COR-L47 (cell line): Measurements from ENCODE around the gene ARHGAP29.
"Not testable (repeated sequence)": the region's sequence is repeated elsewhere in the genome, so short reads cannot be mapped to it uniquely, and the experiment has no call there.

Experiments used
- DNase-seq: peaks from one replicate; lab custom pipeline; 2025; lab: John Stamatoyannopoulos, UW

The ARHGAP29 gene

DNA sequence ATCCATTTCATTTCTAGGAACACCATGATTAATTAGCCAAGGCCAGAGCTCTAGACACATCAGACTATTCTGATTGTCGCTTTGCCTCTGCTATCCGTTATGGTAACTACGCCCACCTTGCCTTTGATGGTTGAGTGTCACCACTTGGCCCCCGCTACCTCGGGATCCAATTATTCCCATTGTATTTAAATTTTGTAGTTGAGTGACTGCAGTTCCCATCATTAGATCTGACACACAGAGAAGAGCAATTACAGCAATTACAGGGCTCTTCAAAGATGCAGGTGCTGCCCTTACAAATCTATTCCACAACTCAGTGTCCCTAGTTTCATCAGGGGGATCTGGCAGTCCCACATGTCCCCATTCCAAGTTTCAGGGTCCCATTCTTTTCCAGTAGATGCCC lies 71.5 kb downstream of the ARHGAP29 start:
- DNase-seq = no peak

DNA sequence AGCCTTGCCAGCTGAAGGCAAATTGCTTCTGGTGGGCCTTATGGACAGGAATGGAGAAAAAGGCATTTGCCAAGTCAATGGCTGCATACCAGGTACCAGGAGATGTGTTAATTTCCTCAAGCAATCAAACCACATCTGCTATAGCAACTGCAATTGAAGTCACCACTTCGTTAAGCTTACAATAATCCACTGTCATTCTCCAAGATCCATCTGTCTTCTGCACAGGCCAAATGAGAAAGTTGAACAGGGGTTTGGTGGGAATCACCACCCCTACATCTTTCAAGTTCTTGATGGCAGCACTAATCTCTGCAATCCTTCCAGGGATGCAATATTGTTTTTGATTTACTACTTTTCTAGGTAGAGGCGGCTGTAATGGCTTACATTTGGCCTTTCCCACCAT lies 72.5 kb downstream of the ARHGAP29 start:
- DNase-seq = not testable (repeated sequence)

DNA sequence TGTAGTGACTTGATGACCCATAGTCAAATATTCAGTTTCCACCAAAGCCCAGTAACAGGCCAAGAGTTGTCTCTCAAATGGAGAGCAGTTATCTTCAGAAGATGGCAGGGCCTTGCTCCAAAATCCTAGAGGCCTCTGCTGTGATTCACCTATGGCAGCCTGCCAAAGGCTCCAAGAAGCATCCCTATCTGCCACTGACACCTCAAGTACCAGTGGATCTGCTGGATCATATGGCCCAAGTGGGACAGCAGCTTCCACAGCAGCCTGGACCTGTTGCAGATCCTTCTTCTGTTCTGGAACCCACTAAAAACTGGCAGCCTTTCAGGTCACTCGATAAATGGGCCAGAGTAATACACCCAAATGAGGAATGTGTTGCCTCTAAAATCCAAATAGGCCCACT lies 73.3 kb downstream of the ARHGAP29 start:
- DNase-seq = not testable (repeated sequence)

DNA sequence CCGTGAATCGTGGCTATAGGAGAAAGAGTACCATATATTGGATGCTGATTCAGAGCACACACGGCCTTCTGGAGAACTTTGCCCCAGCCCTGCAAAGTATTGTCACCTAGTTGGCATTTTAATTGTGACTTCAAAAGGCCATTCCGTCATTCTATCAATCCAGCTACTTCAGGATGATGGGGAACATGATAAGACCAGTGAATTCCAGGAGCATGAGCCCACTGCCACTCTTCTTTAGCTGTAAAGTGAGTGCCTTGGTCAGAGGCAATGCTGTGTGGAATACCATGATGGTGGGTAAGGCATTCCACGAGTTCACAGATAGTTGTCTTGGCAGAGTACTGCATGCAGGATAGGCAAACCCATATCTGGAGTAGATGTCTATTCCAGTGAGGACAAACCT lies 74.1 kb downstream of the ARHGAP29 start:
- DNase-seq = not testable (repeated sequence)

DNA sequence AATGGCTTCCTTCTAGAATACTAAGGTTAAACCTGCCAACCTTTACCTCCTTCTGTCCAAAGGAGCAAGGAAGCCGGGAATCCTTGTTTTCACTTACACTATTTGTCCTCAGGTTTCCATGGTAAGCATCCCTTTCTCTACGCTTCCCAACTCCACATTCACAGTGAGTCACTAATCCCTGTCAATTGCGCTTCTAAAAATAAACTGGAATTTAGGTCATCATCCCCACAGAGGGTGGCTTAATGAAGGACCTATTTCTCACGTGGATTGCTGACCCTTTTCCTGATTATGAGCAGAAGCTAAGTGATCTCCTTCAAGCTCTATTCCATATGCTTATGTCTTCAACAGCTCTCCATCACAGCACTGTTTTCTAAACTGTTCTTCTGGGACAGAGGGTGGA lies 76.6 kb downstream of the ARHGAP29 start:
- no peak for DNase-seq

DNA sequence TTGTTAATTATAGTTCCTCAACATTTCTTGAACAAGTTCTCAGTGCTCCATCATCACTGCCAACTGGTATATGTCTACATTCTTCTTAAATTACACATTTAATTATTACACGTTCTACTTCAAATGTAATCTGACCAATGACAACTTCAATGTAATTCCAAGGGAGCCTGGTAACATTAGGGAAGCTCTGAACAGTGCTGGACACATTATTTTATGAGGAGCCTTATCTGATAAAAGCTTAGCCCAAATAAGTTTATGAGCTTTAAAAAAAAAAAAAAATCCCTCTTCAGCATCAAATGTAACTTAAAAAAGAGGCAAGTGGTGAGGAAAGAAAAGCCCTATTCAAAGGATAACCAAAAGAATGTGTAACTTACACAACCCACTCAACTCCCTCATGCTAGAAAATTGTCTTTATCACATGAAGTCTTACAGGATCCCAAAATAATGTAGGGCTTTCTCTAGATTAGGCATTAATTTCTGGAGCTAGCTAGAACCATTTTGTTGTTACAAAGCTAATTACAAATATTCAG lies 81.2 kb downstream of the ARHGAP29 start:
- no peak for DNase-seq

DNA sequence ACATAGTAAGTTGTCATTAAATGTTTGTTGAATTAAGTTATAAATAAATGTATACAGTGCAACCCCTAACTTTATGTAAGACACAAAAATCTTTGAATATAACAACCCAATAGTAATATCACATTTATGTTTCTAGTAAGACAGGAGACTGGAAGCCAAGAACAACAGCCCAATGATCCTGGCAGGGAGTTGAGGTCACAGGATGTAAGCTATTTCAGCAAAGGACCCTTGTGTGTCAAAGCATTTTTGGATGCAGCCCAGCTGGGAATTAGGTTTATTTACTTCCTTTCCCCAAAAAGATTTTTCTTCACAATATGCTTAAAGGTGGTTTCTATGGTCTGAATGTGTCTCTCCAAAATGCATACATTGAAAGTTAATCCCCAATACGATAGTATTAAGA lies 82.4 kb downstream of the ARHGAP29 start:
- DNase-seq = no peak

DNA sequence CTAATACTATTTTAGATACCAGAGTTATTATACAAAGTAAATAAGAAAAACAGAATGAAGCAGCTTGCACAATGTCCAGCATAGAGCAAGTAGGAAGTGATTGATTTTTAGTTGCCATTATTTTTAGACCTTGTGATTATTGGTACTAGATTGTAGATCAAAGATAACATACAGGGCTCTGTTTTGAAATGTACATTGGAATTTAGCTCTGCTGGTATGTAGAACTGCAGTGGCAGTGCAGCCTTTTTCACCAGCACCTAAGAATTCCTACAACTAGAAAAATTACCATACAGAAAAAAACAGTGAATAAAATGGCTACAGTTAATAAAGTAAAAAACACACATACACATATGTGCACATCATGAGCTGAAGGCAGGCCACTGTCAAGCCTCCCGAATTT lies 84.3 kb downstream of the ARHGAP29 start:
- no peak for DNase-seq

DNA sequence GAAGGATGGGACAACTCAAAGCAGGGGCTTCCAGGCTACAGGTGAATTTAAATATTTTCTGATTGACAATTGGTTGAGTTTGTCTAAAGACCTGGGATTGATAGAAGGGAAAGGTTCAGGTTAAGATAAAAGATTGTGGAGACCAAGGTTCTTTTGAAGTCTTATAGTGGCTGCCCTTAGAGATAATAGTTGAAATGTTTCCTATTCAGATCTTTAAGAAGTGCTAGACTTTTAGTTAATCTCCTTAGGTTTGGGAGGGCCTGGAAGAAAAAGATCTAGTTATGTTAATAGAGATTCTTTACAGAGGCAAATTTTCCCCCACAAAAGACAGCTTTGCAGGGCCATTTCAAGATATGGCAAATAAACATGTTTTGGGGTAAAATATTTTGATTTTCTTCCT lies 88.2 kb downstream of the ARHGAP29 start:
- not testable (repeated sequence) for DNase-seq

DNA sequence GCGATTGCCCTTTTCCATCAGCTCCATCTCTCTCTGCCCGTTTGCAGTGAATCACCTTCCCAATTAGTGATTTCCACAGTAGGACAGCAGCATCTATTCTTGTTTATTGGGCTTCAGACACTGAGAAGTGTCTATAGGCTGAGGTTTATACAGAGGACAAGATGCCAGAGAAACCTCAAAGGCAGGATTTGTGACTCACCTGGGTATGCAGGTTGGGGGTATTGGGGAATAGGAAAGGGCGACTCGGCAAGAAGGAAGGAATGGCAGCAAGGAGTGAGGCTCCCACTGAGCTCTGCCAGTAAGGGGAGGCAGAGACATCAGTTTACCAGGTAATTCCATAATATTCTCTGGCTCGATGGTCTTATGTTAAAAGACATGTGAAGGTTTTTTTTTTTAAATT lies 91.1 kb downstream of the ARHGAP29 start:
- DNase-seq = no peak

DNA sequence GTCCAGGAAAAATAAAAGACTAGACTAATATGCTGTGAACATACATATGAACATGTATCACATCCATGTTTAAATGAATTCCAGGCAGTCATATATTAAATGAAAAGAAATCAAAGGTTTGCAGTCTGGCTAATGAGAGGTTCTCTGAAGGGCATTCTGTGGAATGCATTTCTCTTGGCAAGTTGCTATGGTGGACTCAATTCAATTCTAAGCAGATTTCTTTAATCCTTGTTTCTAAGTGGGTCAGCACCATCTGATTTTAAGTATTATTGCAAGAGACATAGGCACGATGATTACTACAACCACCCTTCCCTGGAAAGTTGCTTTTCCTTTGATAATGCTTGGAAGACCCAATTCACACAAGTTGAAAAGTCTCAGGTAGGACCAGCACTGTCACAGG lies 92.5 kb downstream of the ARHGAP29 start:
- DNase-seq = no peak

DNA sequence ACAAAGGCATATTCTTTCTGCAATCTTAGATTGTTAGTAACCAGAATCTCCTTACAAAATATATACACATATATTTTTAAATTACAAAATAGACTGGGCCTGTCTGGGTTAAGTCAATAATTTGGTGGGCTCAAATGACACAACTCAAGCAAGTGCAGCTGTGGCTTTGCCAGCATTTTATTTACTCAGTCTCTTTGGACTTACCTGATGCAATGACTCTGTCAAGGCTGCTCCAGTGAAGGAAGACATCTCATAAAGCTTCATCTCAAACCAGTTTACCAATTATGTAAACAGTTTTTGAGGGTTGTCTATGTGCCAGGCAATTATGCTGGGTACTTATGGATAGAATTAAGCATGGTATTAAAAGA lies 93.6 kb downstream of the ARHGAP29 start:
- no peak for DNase-seq

DNA sequence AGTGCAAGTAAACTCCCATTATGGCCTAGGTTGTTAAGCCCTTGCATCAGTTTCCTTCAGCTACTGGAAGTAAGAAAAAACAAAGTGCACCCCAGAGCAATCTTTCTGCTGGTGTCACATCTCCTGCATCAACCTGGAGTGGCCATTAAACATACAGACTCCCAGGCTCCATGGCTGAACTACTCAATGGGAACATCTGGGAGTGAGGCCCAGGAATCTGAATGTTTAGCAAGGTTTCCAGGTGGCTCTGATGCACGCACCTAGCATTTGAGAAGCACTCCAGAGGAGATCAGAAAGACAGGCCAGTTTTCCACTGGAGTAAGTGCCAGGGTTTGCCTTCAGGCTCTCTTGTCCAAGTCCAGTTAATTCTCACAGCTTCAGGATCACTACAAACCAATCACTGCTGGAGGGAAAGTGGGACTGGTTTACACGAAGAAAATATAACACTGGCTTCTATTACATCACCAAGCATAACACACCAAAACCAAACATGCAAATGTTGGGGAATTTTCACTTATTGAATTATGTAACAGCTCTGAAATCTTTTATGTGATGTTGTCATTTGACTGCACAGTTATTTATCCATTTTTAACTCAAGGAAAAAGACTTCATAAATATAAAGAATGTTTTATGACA lies 94.1 kb downstream of the ARHGAP29 start:
- no peak for DNase-seq

DNA sequence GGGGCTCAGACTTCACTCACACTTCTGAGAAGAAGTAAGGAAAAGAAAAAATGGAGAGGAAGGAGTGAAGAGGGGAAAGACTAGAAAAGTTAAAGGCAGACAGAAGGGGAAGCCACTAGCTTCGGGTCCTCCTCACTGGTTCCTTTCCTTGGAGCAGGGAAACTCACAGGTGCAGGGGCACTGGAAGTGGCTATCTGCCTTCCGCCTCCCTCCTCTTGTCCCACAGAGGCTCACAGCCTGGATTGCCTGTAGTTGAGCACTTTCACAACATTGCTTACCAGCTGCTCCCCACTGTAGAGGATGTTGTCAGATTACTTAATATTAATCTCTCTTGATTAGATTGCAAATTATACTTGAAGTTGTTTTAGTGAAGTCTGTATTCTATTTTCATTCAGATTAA lies 94.8 kb downstream of the ARHGAP29 start:
- no peak for DNase-seq

DNA sequence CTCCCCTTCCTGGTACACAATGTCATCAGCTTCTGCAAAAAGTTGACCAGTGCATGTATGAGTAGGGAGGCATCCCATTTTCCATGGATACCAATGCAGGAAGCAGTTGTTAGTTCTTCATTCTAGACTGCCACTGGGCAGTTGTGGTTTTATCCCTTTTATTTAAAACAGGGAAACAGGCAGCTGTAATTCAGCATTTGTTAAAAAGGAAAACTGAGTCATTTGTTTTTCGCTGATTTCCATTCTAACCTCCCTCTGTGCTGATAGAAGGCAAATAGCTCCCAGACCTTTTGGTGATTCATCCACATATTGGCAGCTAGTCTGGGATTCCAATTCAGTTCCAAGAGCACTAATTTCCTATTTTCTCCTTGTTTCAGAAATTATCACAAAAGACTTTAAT lies 95.4 kb downstream of the ARHGAP29 start:
- DNase-seq = no peak

DNA sequence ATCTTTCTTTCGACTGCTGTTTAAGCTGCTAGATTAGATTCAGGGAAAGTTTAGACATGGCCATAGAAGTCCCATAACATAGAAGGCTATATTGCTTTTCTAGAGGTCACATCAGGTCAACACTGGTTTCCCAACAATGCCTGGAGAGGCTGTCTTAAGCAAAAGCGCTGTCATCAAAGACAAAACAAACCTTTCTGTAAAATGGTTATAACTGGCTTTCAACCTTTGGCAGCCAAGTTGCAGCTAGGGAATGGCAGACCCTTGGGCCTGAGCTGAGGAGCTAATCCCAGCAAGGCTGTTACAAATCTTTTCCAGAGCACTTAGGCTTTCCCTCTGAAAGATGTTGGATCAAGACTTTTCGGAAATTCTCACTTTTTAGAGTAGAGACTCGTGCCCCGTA lies 105.3 kb downstream of the ARHGAP29 start:
- no peak for DNase-seq

DNA sequence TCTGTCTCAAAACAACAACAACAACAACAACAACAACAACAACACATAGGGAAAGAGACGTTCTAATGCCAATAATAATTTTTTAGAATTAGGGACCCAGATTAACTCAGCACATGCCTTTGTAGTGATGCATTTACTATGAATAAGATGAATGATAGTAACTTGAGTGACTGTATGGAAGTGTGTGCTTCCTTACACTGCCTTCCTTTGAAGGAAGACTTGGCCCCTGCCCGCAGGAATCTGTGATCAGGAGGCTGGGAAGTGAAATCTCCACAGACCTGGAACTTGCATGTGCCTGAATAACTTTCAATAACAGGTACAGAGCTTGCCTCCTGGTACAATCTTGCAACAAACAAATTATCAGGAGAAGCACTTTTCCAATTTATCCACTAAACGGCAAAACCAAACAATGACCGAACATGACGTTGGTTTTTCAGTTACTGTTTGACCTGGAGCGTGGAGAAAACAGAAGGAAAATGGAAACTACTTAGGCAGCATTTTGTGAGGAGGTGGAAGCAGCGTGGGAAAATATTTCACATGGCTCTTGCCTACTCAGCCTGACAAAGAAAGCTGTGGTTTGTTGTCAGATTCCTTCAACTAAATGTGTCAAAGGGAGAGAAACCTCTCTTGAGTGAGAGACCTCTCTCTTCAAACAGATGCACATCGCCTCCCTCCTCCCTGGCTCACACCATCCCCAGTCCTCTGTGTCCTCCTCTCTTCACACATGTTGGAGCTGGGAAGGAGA lies 106.4 kb downstream of the ARHGAP29 start:
- no peak for DNase-seq

DNA sequence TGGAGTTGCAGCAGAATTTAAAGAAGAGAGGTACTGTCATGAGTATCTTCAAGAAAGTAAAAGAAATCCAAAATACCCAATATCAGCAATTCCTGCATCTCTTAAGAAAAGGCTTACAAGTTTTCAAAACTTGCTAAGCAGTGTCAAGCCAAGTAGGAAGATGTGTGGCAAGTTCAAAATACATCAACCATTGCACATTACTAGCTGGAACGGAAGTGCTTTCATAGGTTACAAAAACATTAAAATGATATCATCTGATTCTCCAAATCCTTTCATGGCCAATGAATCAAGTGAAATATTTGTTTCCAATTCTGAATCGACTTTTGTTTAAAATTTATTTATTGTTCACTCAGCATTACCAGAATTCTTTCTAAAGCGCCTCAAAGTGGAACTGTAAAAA lies 110.7 kb downstream of the ARHGAP29 start:
- no peak for DNase-seq

DNA sequence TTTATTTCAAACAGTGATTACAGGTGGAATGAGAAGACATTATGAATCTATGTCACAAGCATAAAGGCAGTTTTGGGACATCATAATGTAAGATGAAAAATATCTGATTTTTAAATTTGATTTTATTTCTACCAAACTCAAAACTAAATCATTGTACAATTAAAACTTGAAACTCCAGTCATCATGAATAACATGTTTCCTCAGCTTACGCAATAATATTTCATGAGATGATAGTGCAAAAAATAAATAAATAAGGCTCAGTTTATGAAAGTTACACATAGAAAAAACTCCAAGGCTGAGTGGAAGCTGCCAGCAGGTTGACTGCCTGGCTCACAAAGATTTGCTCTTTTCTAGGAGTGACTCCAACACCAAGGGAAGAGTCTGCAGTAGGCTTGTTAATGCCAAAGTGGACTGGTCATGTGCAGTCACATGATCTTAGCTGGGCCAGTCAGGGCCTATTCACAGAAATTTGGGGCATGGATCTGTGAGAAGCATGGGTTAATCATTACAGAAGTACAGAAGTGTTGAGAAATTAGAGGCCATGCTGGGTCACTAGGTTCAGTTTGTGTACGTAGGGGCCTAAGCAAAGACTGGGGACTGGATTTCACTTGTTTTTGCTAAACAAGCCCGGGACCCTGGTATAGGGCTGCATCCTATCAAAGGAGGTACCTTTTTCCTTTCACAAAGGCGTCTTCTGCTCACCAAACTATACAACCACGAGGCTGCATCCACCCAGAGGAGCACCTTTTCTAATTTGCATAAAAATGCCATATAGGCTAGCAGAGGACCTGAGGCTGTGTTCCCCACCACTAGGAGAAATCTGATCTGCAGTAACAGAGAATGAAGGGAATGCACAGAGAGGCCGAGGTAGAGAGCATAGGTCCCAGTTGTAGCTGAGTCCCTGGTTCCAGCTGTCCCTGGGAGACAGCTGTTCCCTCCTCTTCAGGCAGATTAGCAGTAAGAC lies 111.6 kb downstream of the ARHGAP29 start:
- DNase-seq = no peak

DNA sequence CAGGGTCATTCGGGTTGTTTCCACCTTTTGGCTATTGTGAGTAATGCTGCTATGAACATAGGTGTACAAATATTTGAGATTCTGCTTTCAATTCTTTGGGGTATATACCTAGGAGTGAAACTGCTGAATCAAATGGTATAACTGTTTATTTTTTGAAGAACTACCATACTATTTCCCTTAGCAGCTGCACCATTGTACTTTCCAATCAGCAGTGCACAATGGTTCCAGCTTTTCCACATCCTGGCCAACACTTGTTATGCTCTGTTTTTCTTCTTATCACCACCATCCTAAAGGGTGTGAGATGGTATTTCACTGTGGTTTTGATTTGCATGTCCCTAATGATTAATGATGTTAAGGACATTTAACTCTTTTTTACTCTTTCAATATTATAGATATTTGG lies 112.8 kb downstream of the ARHGAP29 start:
- DNase-seq = no peak

DNA sequence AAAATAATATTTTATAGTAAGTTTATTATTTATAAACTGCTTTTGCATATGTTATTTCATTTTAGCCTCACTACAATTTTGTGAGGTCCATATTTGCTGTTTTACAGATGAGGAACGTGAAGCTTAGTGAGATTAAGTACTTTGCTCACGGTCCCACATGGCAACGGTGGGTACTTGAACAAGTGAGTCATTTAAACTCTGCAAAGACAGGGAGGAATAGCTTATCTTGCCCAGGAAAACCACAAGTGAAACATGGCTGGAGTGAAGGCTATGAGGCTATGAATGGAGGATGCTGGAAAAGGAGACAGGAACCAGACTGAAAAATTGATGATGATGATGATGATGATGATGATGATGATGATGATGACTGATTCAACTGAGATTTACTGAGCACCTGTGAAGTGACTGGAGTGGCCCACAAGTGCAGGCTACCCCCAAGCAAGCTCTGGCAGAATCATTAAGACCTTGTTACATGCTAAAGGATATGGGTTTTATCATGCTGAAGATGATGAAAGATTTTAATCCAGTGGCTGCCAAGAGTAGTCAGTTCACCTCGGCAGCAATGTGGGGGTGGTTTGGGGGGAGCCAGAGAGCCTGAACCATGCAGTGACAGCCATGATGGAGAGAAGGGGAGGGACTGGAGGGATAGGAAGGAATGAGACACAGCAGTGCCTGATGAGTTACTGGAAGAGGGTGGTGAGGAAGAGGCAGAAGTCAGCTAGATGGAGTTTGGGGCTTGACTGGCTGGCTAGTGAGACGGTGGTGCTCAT lies 115.0 kb downstream of the ARHGAP29 start:
- DNase-seq = no peak
